Mammary epithelial cell (primary cell): ENCODE data around the gene OGFR.

Experiments used
- EZH2 ChIP-seq: IDR thresholded peaks from 2 replicates; pipeline ENCODE4 v1.6.1; 2012; ENCODE audit warnings: low read length, inconsistent platforms, borderline replicate concordance
- TF ChIP-seq, protein P1 (sequence below), 2 donors: IDR thresholded peaks in 1 of 2; conservative IDR thresholded peaks in 1 of 2; 2 replicates each; pipeline ENCODE4 v1.5.1; 2011 to 2012; ENCODE audit warnings: inconsistent platforms in 2 of 2, low read length in 2 of 2, mild to moderate bottlenecking in 2 of 2, control low read depth in 1 of 2, low read depth in 1 of 2; ENCODE audit not compliant: insufficient read depth in 1 of 2; ENCODE audit errors: extremely low read depth in 1 of 2

DNA sequence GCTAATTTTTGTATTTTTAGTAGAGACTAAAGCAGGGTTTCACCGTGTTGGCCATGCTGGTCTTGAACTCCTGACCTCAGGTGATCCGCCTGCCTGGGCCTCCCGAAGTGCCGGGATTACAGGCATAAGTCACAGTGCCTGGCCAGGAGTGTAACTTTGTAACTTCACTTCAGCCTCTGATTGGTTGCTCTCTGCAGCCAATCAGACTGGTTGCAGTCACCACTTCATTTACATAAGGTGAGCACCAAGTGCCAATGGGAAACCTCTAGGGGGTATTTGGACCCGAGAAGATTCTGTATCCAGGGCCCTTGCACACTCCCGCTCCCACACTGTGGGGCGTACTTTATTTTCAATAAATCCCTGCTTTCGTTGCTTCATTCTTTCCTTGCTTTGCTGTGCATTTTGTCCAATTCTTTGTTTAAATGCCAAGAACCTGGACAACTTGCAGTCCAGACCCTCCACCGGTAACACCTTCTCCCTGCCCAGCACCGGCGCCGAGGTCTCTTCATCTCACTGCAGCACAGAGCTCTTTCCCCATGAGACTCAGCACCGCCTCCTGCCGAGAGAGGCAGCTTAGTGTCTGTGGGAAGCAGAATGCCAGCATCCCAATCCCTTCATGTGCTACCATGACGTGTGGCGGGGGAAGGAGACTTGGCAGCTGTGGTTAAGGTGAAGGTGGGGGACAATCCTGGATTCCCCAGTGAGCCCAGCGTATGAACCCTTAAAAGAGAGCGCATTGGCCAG is 22.3 kb upstream of the OGFR start:
- TF ChIP-seq, protein P1, sequence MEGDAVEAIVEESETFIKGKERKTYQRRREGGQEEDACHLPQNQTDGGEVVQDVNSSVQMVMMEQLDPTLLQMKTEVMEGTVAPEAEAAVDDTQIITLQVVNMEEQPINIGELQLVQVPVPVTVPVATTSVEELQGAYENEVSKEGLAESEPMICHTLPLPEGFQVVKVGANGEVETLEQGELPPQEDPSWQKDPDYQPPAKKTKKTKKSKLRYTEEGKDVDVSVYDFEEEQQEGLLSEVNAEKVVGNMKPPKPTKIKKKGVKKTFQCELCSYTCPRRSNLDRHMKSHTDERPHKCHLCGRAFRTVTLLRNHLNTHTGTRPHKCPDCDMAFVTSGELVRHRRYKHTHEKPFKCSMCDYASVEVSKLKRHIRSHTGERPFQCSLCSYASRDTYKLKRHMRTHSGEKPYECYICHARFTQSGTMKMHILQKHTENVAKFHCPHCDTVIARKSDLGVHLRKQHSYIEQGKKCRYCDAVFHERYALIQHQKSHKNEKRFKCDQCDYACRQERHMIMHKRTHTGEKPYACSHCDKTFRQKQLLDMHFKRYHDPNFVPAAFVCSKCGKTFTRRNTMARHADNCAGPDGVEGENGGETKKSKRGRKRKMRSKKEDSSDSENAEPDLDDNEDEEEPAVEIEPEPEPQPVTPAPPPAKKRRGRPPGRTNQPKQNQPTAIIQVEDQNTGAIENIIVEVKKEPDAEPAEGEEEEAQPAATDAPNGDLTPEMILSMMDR (conservative IDR thresholded peaks at IDR 0.05 in 1 of 2, IDR thresholded peaks at IDR 0.05 in 1 of 2; ENCODE audit: extremely low read depth in 1 of 2, insufficient read depth in 1 of 2, low read depth in 1 of 2, low read length in 2 of 2): no peak
- no peak for TF ChIP-seq EZH2
